Astrocyte of the cerebellum (primary cell): ENCODE data around the gene PNPLA3.

Experiments used
- DNase-seq: peaks from one replicate; pipeline ENCODE4 v3.0.0-alpha.2; 2011; ENCODE audit warnings: low read depth
- H3K4me3 ChIP-seq: 2 replicates; pipeline ENCODE4 v1.5.1; 2011; ENCODE audit warnings: mild to moderate bottlenecking, low read depth, low read length, moderate library complexity
- CTCF ChIP-seq: IDR thresholded peaks from 2 replicates; pipeline ENCODE4 v1.5.1; 2012; ENCODE audit warnings: low read length, low read depth, moderate library complexity, mild to moderate bottlenecking; ENCODE audit errors: missing control alignments
- in situ Hi-C: cut with HindIII; loops from 2 replicates; pipeline ENCODE4 v1.10.0; 2017; ENCODE audit warnings: low sequenced_read_pairs

Gene PNPLA3

GRCh38 chr22:43881091-43882061, 42.2 kb upstream of the PNPLA3 start:
- TF ChIP-seq CTCF = no peak
- in situ Hi-C loops = no loop called here
- H3K4me3 ChIP-seq = no peak overlapping the region
- DNase-seq = no peak

- in situ Hi-C loops = no loop called here
- H3K4me3 ChIP-seq = no peak overlapping the region
- no peak for TF ChIP-seq CTCF
- no peak for DNase-seq
Measured at GRCh38 chr22:43882122-43882767, 41.4 kb upstream of the PNPLA3 start.

- H3K4me3 ChIP-seq = no peak overlapping the region
- peak; percentile 40 for DNase-seq
- in situ Hi-C loops = no loop called here
- peak; percentile 66 for TF ChIP-seq CTCF
Measured at GRCh38 chr22:43883012-43883661, 40.5 kb upstream of the PNPLA3 start.

GRCh38 chr22:43883719-43884415, 39.7 kb upstream of the PNPLA3 start:
- DNase-seq = no peak
- in situ Hi-C loops = no loop called here
- no peak overlapping the region for H3K4me3 ChIP-seq
- no peak for TF ChIP-seq CTCF

- no peak overlapping the region for H3K4me3 ChIP-seq
- peak; percentile 95 for TF ChIP-seq CTCF
- DNase-seq = no peak
- in situ Hi-C loops = loop anchor here (5.0 kb wide), 1 partner anchor 37 kb away; no protein-coding TSS in a partner anchor
Measured at GRCh38 chr22:43884600-43885318, 38.8 kb upstream of the PNPLA3 start.
